ENCODE results near the gene CDYL. TPM values are rescaled to one million over a fixed set of nuclear protein-coding genes. Genes with fewer than 3 reads are reported as not detected.

CDYL gene
- polyA plus RNA-seq, 1 of the 3 experiments (the other 2 are of a cell fraction): 13.3 TPM

DNA sequence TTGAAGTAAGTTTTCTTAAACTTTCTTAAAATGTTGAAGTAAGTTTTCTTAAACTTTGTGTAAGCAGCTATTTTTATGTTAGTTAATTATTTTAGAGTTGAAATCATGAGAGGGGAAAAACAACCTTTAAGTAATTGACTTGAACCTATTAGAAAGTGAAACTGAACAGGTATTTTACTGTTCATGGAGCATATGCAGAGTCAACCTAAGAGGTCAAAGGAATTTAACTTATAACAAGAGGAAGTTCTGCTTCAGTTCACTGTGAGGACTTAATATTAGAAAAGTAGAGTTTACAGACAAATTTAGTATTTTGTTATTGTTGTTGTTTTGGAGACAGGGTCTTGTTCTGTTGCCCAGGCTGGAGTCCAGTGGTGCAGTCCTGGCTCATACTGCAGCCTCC, 38.0 kb downstream of the CDYL start:
- H3K9me3 ChIP-seq: no peaks in the 10 kb centered on the region
- H3K36me3 ChIP-seq (replicated peaks in 1 of 2; ENCODE audit: control insufficient read depth in 1 of 2, insufficient read depth in 2 of 2, low read length in 1 of 2): no peaks in the 10 kb centered on the region
- ChIA-PET POLR2A (no interaction called here), CTCF (interaction anchor here (1.6 kb wide), 1 partner anchor 8 kb away, joined by 5 read pairs; no protein-coding TSS in a partner anchor)
- peaks cover 92% of the 10 kb centered on the region for H3K79me2 ChIP-seq (ENCODE audit: insufficient read depth)
- H3K4me3 ChIP-seq (ENCODE audit: low read depth in 2 of 2, low read length in 1 of 2): no peak overlapping the region
- H3K4me2 ChIP-seq: no peak overlapping the region
- DNase-seq: no peak
- H3F3A ChIP-seq (replicated peaks; ENCODE audit: insufficient read depth): peaks cover 9% of the 10 kb centered on the region
- no peak overlapping the region for H3K9ac ChIP-seq
- no peaks in the 10 kb centered on the region for H3K27me3 ChIP-seq (ENCODE audit: insufficient read depth)
- H4K20me1 ChIP-seq (ENCODE audit: insufficient read depth): peaks cover 47% of the 10 kb centered on the region
- H3K9me2 ChIP-seq: no peaks in the 10 kb centered on the region
- H2AFZ ChIP-seq (ENCODE audit: low read depth): no peak overlapping the region
- TF ChIP-seq TCF12 (IDR thresholded peaks at IDR 0.05) (no peak), MXI1 (IDR thresholded peaks at IDR 0.05; ENCODE audit: low read depth, low read length) (no peak), ELF1 (IDR thresholded peaks at IDR 0.05) (no peak), RXRA (IDR thresholded peaks at IDR 0.05; ENCODE audit: borderline replicate concordance, low read depth) (no peak), TAF1 (IDR thresholded peaks at IDR 0.05; ENCODE audit: borderline replicate concordance, low read depth, low read length) (no peak), SMC3 (IDR thresholded peaks at IDR 0.05; ENCODE audit: low read depth, low read length) (no peak), TEAD4 (IDR thresholded peaks at IDR 0.05; ENCODE audit: borderline replicate concordance, insufficient read depth) (no peak), FOSL2 (IDR thresholded peaks at IDR 0.05; ENCODE audit: borderline replicate concordance, low read depth) (no peak), NRF1 (IDR thresholded peaks at IDR 0.05; ENCODE audit: low read depth, low read length) (no peak), JUND (IDR thresholded peaks at IDR 0.05) (no peak), RAD21 (IDR thresholded peaks at IDR 0.05; ENCODE audit: low read length) (no peak)
- TF ChIP-seq, protein P1, sequence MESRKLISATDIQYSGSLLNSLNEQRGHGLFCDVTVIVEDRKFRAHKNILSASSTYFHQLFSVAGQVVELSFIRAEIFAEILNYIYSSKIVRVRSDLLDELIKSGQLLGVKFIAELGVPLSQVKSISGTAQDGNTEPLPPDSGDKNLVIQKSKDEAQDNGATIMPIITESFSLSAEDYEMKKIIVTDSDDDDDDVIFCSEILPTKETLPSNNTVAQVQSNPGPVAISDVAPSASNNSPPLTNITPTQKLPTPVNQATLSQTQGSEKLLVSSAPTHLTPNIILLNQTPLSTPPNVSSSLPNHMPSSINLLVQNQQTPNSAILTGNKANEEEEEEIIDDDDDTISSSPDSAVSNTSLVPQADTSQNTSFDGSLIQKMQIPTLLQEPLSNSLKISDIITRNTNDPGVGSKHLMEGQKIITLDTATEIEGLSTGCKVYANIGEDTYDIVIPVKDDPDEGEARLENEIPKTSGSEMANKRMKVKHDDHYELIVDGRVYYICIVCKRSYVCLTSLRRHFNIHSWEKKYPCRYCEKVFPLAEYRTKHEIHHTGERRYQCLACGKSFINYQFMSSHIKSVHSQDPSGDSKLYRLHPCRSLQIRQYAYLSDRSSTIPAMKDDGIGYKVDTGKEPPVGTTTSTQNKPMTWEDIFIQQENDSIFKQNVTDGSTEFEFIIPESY (IDR thresholded peaks at IDR 0.05; ENCODE audit: borderline replicate concordance, low read depth): no peak
- TF ChIP-seq, protein P2, sequence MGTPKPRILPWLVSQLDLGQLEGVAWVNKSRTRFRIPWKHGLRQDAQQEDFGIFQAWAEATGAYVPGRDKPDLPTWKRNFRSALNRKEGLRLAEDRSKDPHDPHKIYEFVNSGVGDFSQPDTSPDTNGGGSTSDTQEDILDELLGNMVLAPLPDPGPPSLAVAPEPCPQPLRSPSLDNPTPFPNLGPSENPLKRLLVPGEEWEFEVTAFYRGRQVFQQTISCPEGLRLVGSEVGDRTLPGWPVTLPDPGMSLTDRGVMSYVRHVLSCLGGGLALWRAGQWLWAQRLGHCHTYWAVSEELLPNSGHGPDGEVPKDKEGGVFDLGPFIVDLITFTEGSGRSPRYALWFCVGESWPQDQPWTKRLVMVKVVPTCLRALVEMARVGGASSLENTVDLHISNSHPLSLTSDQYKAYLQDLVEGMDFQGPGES (IDR thresholded peaks at IDR 0.05; ENCODE audit: low read depth, low read length): no peak
- TF ChIP-seq, protein P3, sequence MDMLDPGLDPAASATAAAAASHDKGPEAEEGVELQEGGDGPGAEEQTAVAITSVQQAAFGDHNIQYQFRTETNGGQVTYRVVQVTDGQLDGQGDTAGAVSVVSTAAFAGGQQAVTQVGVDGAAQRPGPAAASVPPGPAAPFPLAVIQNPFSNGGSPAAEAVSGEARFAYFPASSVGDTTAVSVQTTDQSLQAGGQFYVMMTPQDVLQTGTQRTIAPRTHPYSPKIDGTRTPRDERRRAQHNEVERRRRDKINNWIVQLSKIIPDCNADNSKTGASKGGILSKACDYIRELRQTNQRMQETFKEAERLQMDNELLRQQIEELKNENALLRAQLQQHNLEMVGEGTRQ (IDR thresholded peaks at IDR 0.05; ENCODE audit: borderline replicate concordance, low read depth, low read length): no peak
- TF ChIP-seq, protein P4, sequence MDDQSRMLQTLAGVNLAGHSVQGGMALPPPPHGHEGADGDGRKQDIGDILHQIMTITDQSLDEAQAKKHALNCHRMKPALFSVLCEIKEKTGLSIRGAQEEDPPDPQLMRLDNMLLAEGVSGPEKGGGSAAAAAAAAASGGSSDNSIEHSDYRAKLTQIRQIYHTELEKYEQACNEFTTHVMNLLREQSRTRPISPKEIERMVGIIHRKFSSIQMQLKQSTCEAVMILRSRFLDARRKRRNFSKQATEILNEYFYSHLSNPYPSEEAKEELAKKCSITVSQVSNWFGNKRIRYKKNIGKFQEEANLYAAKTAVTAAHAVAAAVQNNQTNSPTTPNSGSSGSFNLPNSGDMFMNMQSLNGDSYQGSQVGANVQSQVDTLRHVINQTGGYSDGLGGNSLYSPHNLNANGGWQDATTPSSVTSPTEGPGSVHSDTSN (IDR thresholded peaks at IDR 0.05): no peak
- no peak overlapping the region for H3K27ac ChIP-seq (ENCODE audit: low read depth in 2 of 2, low read length in 1 of 2)
- H3K4me1 ChIP-seq (ENCODE audit: control insufficient read depth in 1 of 2, insufficient read depth in 2 of 2, low read depth in 1 of 2, low read length in 1 of 2): no peaks in the 10 kb centered on the region; a peak in 1 of 4 replicates
